K562 (cell line): Measurements from ENCODE around the gene MTFMT. TPM values are rescaled to one million over a fixed set of nuclear protein-coding genes. Genes with fewer than 3 reads are reported as not detected.

Experiments
- ATF1 ChIP-seq, 2 experiments: fragments of 450-650 bp in 1 of 2; IDR thresholded peaks; 2 replicates each; pipeline ENCODE4 v1.6.1; 2016; ENCODE audit warnings: missing compliant biosample characterization in 1 of 2, missing genetic modification characterization in 1 of 2
- CLOCK ChIP-seq: fragments of 250-450 bp; sonication (Bioruptor Pico); IDR thresholded peaks from 2 replicates; pipeline ENCODE4 v1.4.0; 2020; ENCODE audit warnings: mild to moderate bottlenecking, moderate library complexity, borderline replicate concordance
- DNMT1 ChIP-seq: fragments of 450-650 bp; IDR thresholded peaks from 2 replicates; pipeline ENCODE4 v1.6.1; 2016; ENCODE audit warnings: antibody characterized with exemption, mild to moderate bottlenecking
- FOXP1 ChIP-seq: sonication (generic); formaldehyde crosslinking; IDR thresholded peaks from 2 replicates; pipeline ENCODE4 v1.8.0; 2022; ENCODE audit warnings: mild to moderate bottlenecking, missing genetic modification reagents
- GABPA ChIP-seq: fragments of 200-800 bp; sonication (Bioruptor generic); conservative IDR thresholded peaks from 2 replicates; pipeline ENCODE4 v1.6.1; 2016; ENCODE audit warnings: low read depth, missing genetic modification characterization, missing compliant biosample characterization
- MITF ChIP-seq: IDR thresholded peaks from 2 replicates; pipeline ENCODE4 v1.6.1; 2014; ENCODE audit warnings: antibody characterized with exemption
- TAF9B ChIP-seq: fragments of 450-650 bp; IDR thresholded peaks from 2 replicates; pipeline ENCODE4 v1.6.1; 2018; ENCODE audit warnings: mild to moderate bottlenecking; ENCODE audit not compliant: partially characterized antibody
- ZBTB17 ChIP-seq: fragments of 450-650 bp; formaldehyde crosslinking; IDR thresholded peaks from 2 replicates; pipeline ENCODE4 v1.4.0; 2020; ENCODE audit warnings: mild to moderate bottlenecking
- ZNF174 ChIP-seq: fragments of 250-450 bp; sonication (Bioruptor Pico); IDR thresholded peaks from 2 replicates; pipeline ENCODE4 v1.4.0; 2020; ENCODE audit warnings: mild to moderate bottlenecking
- ZNF3 ChIP-seq: fragments of 250-450 bp; sonication (Bioruptor Pico); IDR thresholded peaks from 2 replicates; pipeline ENCODE4 v1.5.0; 2021; ENCODE audit warnings: mild to moderate bottlenecking, moderate library complexity
- ZSCAN29 ChIP-seq: fragments of 450-650 bp; IDR thresholded peaks from 2 replicates; pipeline ENCODE4 v1.6.1; 2017
- polyA plus RNA-seq, 8 experiments: library from polyadenylated mRNA; depleted of rRNA in 4 of 8; stranded (reverse) in 5 of 8; unstranded in 3 of 8; fragments of >200 nt; fragmentation: Nextera tagmentation in 2 of 8; fragmentation: Illumina TruSeq in 1 of 8; extraction: Ambion mirVana in 2 of 8; extraction: Trizol in 1 of 8; gene quantifications; 2 replicates each; pipeline versions ENCODE4 v1.2.1 to v1.2.3, GENCODE V29; 2011 to 2014; ENCODE audit warnings: inconsistent platforms in 1 of 8, missing spikeins in 1 of 8
- total RNA-seq, 7 experiments: library from RNA; depleted of rRNA in 6 of 7; stranded (reverse); fragments of >200 nt in 6 of 7; fragmentation: Illumina TruSeq in 2 of 7; extraction: Trizol in 2 of 7; gene quantifications; 2 replicates each; pipeline versions ENCODE4 v1.2.1 to v1.2.3, GENCODE V29; 2011 to 2021; ENCODE audit warnings: low replicate concordance in 1 of 7
- TF ChIP-seq, protein P1 (sequence below): fragments of 450-650 bp; formaldehyde crosslinking; IDR thresholded peaks from 2 replicates; pipeline ENCODE4 v1.4.0; 2022; ENCODE audit warnings: mild to moderate bottlenecking, moderate library complexity
- TF ChIP-seq, protein P2 (sequence below): sonication (generic); formaldehyde crosslinking; IDR thresholded peaks from 2 replicates; pipeline ENCODE4 v1.9.0; 2022; ENCODE audit warnings: mild to moderate bottlenecking, missing genetic modification reagents

Gene MTFMT
- total and polyA plus RNA-seq, 9 of the 15 experiments (the other 6 are each of a cell fraction or from before 2014, with no cell fraction given) = 1.4 to 31.1 (median 16.2) TPM

- TF ChIP-seq CLOCK (CRISPR knock-in tag) = peak; percentile 59; the same call in 1 of the 2 replicates
- TF ChIP-seq ZSCAN29 = 0 out of 2 replicates have a peak, but pooled peaks have one; percentile 8
- TF ChIP-seq, protein P1, sequence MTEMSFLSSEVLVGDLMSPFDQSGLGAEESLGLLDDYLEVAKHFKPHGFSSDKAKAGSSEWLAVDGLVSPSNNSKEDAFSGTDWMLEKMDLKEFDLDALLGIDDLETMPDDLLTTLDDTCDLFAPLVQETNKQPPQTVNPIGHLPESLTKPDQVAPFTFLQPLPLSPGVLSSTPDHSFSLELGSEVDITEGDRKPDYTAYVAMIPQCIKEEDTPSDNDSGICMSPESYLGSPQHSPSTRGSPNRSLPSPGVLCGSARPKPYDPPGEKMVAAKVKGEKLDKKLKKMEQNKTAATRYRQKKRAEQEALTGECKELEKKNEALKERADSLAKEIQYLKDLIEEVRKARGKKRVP (CRISPR knock-in tag) = no peak
- no peak for TF ChIP-seq ZBTB17
- TF ChIP-seq ZNF3 (CRISPR knock-in tag) = no peak
- peak; percentile 18 for TF ChIP-seq TAF9B
- peak; percentile 33; the same call in 1 of the 2 replicates for TF ChIP-seq MITF
- TF ChIP-seq GABPA (tag) = peak; percentile 75
- TF ChIP-seq FOXP1 (CRISPR knock-in tag) = peak; percentile 73; the same call in 1 of the 2 replicates
- no peak for TF ChIP-seq ATF1 (CRISPR knock-in tag; IDR thresholded peaks at IDR 0.05)
- peak; percentile 75 for TF ChIP-seq ATF1 (tag; IDR thresholded peaks at IDR 0.05)
- TF ChIP-seq ZNF174 = no peak
- TF ChIP-seq, protein P2, sequence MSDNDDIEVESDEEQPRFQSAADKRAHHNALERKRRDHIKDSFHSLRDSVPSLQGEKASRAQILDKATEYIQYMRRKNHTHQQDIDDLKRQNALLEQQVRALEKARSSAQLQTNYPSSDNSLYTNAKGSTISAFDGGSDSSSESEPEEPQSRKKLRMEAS = peak; percentile 75
- 0 out of 2 replicates have a peak, but pooled peaks have one; percentile 49 for TF ChIP-seq DNMT1
Measured at GRCh38 chr15:64989416-64990167, 39.8 kb downstream of the MTFMT start, which contains the start of gene SPG21 (continued).
